Uterus (tissue), 4 donors: Measurements from ENCODE around the gene FOXP2. TPM values are rescaled to one million over a fixed set of nuclear protein-coding genes. Genes with fewer than 3 reads are reported as not detected.
"Not testable (repeated sequence)": the region's sequence is repeated elsewhere in the genome, so short reads cannot be mapped to it uniquely, and the experiment has no call there.

ENCODE experiments used
- DNase-seq, 2 donors: peaks; one replicate each; pipeline ENCODE4 v3.0.0-alpha.2; 2019 to 2020
- H3K27ac ChIP-seq, 2 donors: fragments of 200-600 bp; sonication (generic); 1 replicate in 1 of 2; 2 replicates in 1 of 2; pipeline ENCODE4 v1.5.1; 2016 to 2018
- H3K27me3 ChIP-seq, 2 donors: fragments of 200-600 bp; sonication (generic); one replicate each; pipeline ENCODE4 v1.5.1; 2018 to 2019; ENCODE audit warnings: control low read depth in 1 of 2
- H3K36me3 ChIP-seq, 2 donors: fragments of 200-600 bp; sonication (generic); one replicate each; pipeline ENCODE4 v1.5.1; 2019; ENCODE audit warnings: control low read depth in 1 of 2
- H3K4me1 ChIP-seq, 2 donors: fragments of 200-600 bp; sonication (generic); one replicate each; pipeline ENCODE4 v1.5.1; 2018 to 2019; ENCODE audit warnings: control low read depth in 1 of 2
- H3K4me3 ChIP-seq, 2 donors: fragments of 200-600 bp; sonication (generic); 1 replicate in 1 of 2; 2 replicates in 1 of 2; pipeline ENCODE4 v1.5.1; 2018 to 2019; ENCODE audit warnings: mild to moderate bottlenecking in 1 of 2
- H3K9me3 ChIP-seq, 2 donors: fragments of 200-600 bp; sonication (generic); one replicate each; pipeline ENCODE4 v1.5.1; 2019; ENCODE audit warnings: control low read depth in 1 of 2
- CTCF ChIP-seq, 4 experiments: fragments of 200-600 bp in 2 of 4; fragments of 450-650 bp in 2 of 4; sonication (generic) in 2 of 4; IDR thresholded peaks; one replicate each; pipeline ENCODE4 v1.5.1; 2016 to 2019; ENCODE audit warnings: antibody characterized with exemption in 4 of 4, mild to moderate bottlenecking in 2 of 4, moderate library complexity in 1 of 4
- POLR2A ChIP-seq, 2 donors: fragments of 450-650 bp; IDR thresholded peaks; one replicate each; pipeline ENCODE4 v1.6.1; 2016; ENCODE audit warnings: antibody characterized with exemption in 2 of 2, mild to moderate bottlenecking in 1 of 2, moderate library complexity in 1 of 2
- intact Hi-C: fragments of 100-400 bp; cut with DNase I; formaldehyde crosslinking; loops from one replicate; pipeline ENCODE4 v1.15.1; 2023; ENCODE audit warnings: low total_unique reads
- total RNA-seq, 4 donors: library from RNA; depleted of rRNA in 3 of 4; stranded (reverse); fragments of >200 nt in 3 of 4; gene quantifications; one replicate each; pipeline versions ENCODE4 v1.1.0 to v1.2.4, GENCODE V29; 2014 to 2023
- donor health status: DM: yes; HTN: yes; CAD: no.

Gene FOXP2
- total RNA-seq, 4 donors from 2014 or later = 17.6 to 59.3 (median 24.9) TPM

- intact Hi-C loops = no loop called here
- Histone ChIP-seq H3K9me3 (no peaks in the 10 kb centered on the region), H3K27me3 (no peaks in the 10 kb centered on the region), H3K27ac (no peak overlapping the region), H3K36me3 (no peaks in the 10 kb centered on the region), H3K4me1 (no peaks in the 10 kb centered on the region), H3K4me3 (no peak overlapping the region)
- TF ChIP-seq CTCF (IDR thresholded peaks at IDR 0.05) (no peak), POLR2A (IDR thresholded peaks at IDR 0.05) (no peak)
- no peak for DNase-seq
Observed at GRCh38 chr7:114606100-114606499, 191.5 kb downstream of the FOXP2 start.

- H3K36me3 ChIP-seq, H3K4me1 ChIP-seq, DNase-seq, H3K9me3 ChIP-seq, H3K4me3 ChIP-seq, H3K27ac ChIP-seq, intact Hi-C loops, H3K27me3 ChIP-seq: not testable (repeated sequence)
Observed at GRCh38 chr7:114608822-114609221, 194.2 kb downstream of the FOXP2 start.

- H3K36me3 ChIP-seq = no peaks in the 10 kb centered on the region
- no peak for DNase-seq
- TF ChIP-seq CTCF (IDR thresholded peaks at IDR 0.05) (no peak), POLR2A (IDR thresholded peaks at IDR 0.05) (no peak)
Observed at GRCh38 chr7:114620208-114620607, 205.6 kb downstream of the FOXP2 start.

GRCh38 chr7:114622221-114622620, 207.6 kb downstream of the FOXP2 start:
- H3K4me1 ChIP-seq = no peaks in the 10 kb centered on the region
- no peak for DNase-seq
- no peaks in the 10 kb centered on the region for H3K36me3 ChIP-seq

More at GRCh38 chr7:114620208-114620607, 205.6 kb downstream of the FOXP2 start:
- Histone ChIP-seq H3K27ac (no peak overlapping the region), H3K27me3 (no peaks in the 10 kb centered on the region), H3K4me3 (no peak overlapping the region), H3K9me3 (no peaks in the 10 kb centered on the region), H3K4me1 (no peaks in the 10 kb centered on the region)
- intact Hi-C loops = no loop called here

GRCh38 chr7:114623146-114623545, 208.5 kb downstream of the FOXP2 start:
- intact Hi-C loops = no loop called here
- DNase-seq = no peak
- TF ChIP-seq CTCF (IDR thresholded peaks at IDR 0.05) (no peak), POLR2A (IDR thresholded peaks at IDR 0.05) (no peak)

More at GRCh38 chr7:114622221-114622620, 207.6 kb downstream of the FOXP2 start:
- Histone ChIP-seq H3K27me3 (no peaks in the 10 kb centered on the region), H3K4me3 (no peak overlapping the region), H3K27ac (no peak overlapping the region), H3K9me3 (no peaks in the 10 kb centered on the region)
- intact Hi-C loops = no loop called here
- TF ChIP-seq POLR2A (IDR thresholded peaks at IDR 0.05) (no peak), CTCF (IDR thresholded peaks at IDR 0.05) (no peak)

GRCh38 chr7:114627231-114627630, 212.6 kb downstream of the FOXP2 start:
- intact Hi-C loops = no loop called here
- no peak overlapping the region for H3K4me3 ChIP-seq
- H3K4me1 ChIP-seq = no peaks in the 10 kb centered on the region
- TF ChIP-seq POLR2A (IDR thresholded peaks at IDR 0.05) = no peak
- TF ChIP-seq CTCF (IDR thresholded peaks at IDR 0.05) = no peak
- no peaks in the 10 kb centered on the region for H3K36me3 ChIP-seq
- H3K27ac ChIP-seq = no peak overlapping the region
- H3K9me3 ChIP-seq = no peaks in the 10 kb centered on the region
- H3K27me3 ChIP-seq = no peaks in the 10 kb centered on the region
- no peak for DNase-seq

More at GRCh38 chr7:114623146-114623545, 208.5 kb downstream of the FOXP2 start:
- H3K36me3 ChIP-seq = no peaks in the 10 kb centered on the region
- no peaks in the 10 kb centered on the region for H3K4me1 ChIP-seq
- H3K27me3 ChIP-seq = no peaks in the 10 kb centered on the region
- no peak overlapping the region for H3K27ac ChIP-seq
- H3K9me3 ChIP-seq = no peaks in the 10 kb centered on the region
- H3K4me3 ChIP-seq = no peak overlapping the region
